HG02884 (cell line): Measurements from ENCODE around the gene C9orf152.
"Not testable (repeated sequence)": the region's sequence is repeated elsewhere in the genome, so short reads cannot be mapped to it uniquely, and the experiment has no call there.

Experiments
- ATAC-seq: cut with Tn5 transposase; IDR thresholded peaks from one replicate; pipeline ENCODE4 v1.9.1; 2021; ENCODE audit warnings: mild to moderate bottlenecking, moderate library complexity; ENCODE audit not compliant: unreplicated experiment

Gene C9orf152

GRCh38 chr9:110214586-110215355 is 6.8 kb upstream of the C9orf152 start:
- no peak for ATAC-seq

DNA sequence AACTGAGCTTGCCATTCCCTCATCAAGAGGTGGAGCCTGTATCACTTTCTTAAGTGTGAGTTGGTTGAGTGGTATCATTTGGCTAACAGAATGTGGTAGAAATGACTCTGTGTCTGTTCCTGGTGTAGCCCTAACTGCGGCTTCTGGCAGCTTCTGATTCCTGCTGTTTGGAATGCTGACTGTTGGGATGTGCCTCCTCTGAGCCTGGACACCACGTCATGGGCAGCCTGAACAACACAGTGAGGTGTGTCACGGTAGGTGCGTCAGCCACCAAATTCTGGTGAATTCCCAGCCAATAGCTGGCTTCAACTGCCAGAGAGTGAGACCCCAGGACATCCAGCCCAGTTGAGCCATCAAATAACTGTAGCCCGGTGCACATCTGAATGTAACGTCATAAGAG is 6.1 kb upstream of the C9orf152 start:
- ATAC-seq: no peak

- ATAC-seq: no peak
These were observed 5.6 kb upstream of the C9orf152 start for GRCh38 chr9:110213413-110214044.

DNA sequence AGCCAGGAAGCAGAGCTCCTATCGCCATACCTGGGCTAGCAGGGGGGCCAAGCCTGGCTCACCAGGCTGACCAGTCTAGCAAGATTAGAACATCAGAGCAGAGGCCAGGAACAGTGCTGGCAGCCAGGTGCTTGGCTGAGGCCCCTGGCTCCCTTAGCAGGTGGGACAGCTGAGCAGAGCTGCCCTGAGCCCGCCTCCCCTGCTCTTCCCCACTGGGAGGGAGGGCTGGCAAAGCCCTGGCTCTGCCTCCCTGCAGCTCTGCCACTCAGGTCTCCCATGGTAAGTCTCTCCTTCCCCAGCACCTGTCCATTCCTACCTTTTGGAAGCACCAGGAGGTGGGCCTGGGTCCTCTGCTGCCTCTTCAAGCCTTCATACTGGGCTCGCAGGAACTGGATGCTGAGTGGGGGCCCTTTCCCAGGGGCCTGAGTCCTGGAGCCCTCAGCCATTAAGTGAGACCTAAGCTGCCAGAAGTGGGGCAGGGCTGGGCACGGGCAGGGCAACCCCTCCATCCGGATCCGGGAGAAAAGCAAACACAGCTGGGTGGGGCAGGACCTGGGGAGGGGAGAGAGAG is 803 bp downstream of the C9orf152 start:
- ATAC-seq: no peak

DNA sequence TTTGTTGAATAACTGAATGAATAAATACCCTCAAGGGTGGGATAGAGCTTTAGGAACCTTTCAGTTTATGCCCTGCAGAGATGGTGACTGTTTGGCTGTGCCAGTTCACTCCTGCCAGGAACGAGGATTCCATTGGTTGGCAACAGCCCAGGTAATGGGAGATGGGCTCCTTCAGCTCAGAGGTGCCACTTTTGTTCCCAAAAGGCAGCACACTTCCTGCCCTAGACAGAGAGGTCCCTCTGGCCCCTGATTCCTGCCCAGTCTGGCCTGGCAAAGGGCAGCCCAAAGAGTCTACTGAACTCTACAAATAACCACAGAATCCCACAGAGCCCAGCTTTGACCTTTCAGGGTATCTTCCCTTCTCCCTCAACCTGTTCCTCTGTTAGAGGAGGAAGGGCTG is 1.6 kb downstream of the C9orf152 start:
- no peak for ATAC-seq

- not testable (repeated sequence) for ATAC-seq
These were observed 2.3 kb downstream of the C9orf152 start for GRCh38 chr9:110205612-110206011.

DNA sequence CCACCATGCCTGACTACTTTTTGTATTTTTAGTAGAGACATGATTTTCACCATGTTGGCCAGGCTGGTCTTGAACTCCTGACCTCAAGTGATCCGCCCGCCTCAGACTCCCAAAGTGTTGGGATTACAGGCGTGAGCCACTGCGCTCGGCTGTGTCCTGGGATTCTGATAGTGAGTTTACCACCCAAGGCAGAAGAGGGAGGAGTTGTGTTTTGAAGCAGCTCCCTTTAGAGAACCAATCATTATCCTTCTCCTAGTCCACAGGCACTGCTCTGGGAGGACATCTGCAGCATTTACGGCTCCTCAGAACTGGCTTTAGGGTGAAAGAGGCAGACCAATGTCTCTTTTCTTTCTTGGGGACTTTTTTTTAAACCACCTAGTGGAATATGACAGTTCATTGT is 5.7 kb downstream of the C9orf152 start:
- no peak for ATAC-seq

DNA sequence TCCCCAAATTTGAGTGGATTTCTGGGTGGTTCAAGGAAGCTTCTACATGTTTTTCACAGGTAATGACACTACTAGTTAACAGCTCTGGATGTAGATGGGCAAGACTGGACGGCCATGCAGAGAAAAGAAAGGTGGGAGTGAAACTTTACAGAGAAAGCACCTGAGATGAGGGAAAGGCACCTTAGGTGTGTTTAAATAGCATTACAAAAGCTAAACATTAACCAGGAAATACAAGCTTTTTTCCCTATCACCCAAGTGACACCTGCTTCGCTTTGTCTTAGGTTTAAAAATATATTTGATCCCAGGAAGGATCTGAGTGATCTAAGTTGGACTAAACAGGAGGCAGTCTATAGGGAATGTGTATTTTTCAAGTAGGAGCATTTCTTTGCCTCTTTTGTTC is 8.3 kb downstream of the C9orf152 start:
- ATAC-seq: no peak

- ATAC-seq: no peak
These were observed 9.6 kb downstream of the C9orf152 start for GRCh38 chr9:110198357-110198756.

DNA sequence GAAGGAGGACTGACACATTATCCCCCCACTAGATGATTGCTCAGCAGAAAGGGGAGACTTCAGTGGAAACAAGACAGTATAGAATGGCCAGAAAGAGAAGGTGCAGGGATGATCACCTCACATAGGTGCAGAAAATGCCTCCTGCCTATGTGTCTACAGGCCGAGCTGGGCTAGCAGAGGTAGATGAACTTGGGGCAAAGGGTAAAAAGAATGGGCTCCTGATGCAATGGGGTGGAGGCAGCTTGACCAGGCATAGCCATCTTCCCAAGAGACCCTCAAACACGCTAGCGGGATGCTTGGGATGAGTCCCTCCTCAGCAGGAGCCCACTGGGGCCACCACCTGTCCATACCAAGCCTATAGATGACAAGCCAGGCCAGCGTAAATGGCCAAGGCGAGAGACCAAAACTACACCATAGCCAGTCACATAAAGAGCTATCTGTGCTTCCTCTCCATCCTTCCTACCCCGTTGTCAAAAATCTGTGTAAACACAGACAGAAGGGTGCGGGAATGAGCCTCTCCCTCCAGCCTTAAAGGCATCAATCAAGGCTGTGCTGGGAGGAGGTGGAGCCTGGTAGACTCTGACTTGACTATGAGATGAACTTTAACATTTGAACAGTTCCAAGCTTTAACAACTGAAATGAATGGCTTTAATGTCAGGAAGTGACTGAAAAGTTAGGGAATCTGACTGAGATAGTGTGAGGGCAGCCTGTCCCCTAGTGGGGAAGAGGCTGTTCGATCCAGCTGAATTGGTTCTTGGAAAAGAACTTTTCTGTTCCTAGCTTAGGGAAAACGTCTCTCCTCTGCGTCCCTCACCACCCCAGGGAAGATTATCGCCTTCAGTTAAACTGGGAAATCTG is 10.4 kb downstream of the C9orf152 start:
- no peak for ATAC-seq

- ATAC-seq: not testable (repeated sequence)
These were observed 11.9 kb downstream of the C9orf152 start for GRCh38 chr9:110196084-110196499.

- ATAC-seq: no peak
These were observed 15.3 kb downstream of the C9orf152 start for GRCh38 chr9:110192531-110193261.

DNA sequence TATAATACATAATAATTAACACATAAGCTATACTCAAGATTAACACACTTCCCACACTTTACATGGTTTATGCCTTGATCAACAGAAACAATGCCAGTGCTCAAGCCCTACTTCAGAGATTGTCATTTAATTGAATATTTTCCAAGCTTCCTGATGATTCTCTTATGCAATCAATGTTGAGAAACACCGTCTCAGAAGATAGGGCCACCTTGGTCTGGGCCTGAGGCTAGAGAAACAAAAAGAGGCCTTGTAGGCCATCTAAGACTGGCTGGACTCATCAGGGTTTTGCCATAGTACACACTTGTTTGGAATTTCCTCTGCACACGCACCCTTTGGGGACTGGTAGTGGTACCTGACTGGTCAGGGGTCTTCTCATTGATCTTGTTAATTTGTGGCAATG is 16.3 kb downstream of the C9orf152 start:
- no peak for ATAC-seq

GRCh38 chr9:110189559-110190320 is 18.2 kb downstream of the C9orf152 start:
- no peak for ATAC-seq

DNA sequence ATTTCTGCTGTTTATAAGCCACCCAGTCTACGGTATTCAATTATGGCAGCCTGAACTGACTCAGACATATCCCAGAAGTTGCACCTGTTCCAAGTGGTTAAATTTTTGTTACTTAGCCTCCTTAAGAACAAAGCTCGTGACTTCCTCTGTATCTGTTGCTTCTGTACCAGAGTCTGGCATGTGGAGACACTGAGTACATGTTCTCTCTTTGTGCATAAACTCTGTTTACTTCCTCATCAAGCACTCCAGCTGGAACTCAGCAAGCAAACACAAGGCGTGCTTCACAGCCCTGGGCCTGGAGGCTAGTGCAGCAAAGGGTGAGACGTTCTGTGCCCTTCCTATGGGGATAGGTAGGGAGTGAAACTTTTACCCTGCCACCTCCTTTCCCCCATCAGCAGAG is 19.0 kb downstream of the C9orf152 start:
- no peak for ATAC-seq

GRCh38 chr9:110188101-110188500 is 19.9 kb downstream of the C9orf152 start:
- no peak for ATAC-seq

- ATAC-seq: no peak
These were observed 20.8 kb downstream of the C9orf152 start for GRCh38 chr9:110187126-110187525.

DNA sequence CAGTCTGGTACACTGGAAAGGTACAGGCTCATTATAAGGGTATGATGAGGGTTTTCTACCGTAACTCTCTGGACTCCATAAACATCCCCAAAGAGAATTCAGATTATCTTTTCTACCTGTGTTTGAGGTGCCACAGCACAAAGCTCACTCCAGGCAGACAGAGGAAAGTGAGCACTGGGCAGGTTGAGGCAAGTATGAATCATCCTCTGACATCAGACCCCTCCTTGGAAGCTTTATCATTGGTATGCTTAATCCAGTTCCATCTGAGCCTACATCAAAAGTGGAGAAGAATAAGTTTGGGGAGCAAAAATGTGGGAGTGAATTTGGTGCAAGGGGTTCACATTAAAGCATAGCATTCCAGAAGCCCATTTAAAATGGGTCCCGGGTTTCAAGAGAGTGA is 21.7 kb downstream of the C9orf152 start:
- no peak for ATAC-seq

DNA sequence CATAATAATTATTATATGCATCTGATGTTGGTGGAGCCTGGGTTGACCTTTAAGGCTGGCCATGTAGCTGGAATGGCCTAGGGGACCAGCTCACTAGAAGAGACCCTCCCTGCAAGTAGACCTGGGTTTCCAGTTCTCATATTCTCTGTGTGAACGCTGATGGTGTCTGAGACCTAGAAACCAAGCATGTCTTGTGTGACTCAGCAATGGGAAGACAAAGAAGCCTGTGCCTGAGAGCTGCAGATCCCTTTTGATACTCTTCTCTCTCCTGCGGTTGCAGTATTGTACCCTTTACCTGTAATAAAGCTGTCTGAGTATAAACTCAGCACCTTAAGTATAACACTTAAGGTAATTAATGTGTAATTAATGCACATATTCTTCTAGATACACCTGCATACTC is 22.2 kb downstream of the C9orf152 start:
- no peak for ATAC-seq
